Measurements from ENCODE around the gene NAAA. TPM values are rescaled to one million over a fixed set of nuclear protein-coding genes. Genes with fewer than 3 reads are reported as not detected.

Gene NAAA
- total and polyA plus RNA-seq, 3 experiments from 2014 or later = 47.9 to 104 (median 51.5) TPM

DNA sequence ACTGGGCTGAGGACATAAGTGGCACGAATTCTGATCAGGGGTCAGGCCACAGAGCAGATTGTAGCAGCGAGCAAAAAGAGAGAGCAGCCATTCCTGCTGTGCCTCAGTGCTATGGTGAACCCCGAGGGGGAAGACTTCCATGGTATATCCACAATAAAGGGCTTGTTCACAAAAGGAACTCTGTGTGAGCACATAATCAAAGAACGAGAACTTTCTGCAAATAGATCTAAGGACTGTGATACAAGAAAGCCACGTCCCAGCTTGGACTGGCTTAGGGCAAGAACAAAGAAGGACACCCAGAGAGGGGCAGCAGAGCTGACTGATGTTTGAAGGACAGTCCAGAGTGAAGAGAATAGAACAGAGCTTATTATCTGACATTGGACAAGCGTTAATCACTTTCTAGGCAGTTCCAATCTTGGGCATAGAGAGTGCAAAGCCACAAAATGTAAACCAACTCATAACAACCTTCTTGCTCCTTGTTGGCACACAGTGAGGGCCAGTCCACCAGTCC, 62.5 kb downstream of the NAAA start:
- no peaks in the 10 kb centered on the region for H3K4me1 ChIP-seq (ENCODE audit: insufficient read depth, low read length)
- no peaks in the 10 kb centered on the region for H3K36me3 ChIP-seq (ENCODE audit: insufficient read depth, low read length)
- Mint-ChIP-seq H3K27me3 (peaks cover 6 to 9% of the 10 kb centered on the region in 2 donors), H3K9me3 (no peaks in the 10 kb centered on the region), H3K4me3 (no peak overlapping the region), H3K36me3 (peaks cover 0 to 3% (median 0%) of the 10 kb centered on the region in 3 donors), H3K4me1 (no peaks in the 10 kb centered on the region), H3K27ac (no peak overlapping the region)
- no peaks in the 10 kb centered on the region for H3K27me3 ChIP-seq (ENCODE audit: insufficient read depth, low read length, poor library complexity, severe bottlenecking)
- POLR2A ChIA-PET = no interaction called here
- H3K9me3 ChIP-seq (ENCODE audit: low read length) = no peaks in the 10 kb centered on the region
- no peak for DNase-seq
- CTCF ChIA-PET = no interaction called here
- H3K4me3 ChIP-seq (ENCODE audit: low read length) = no peak overlapping the region
- no peak overlapping the region for H3K27ac ChIP-seq (ENCODE audit: low read depth, low read length)

DNA sequence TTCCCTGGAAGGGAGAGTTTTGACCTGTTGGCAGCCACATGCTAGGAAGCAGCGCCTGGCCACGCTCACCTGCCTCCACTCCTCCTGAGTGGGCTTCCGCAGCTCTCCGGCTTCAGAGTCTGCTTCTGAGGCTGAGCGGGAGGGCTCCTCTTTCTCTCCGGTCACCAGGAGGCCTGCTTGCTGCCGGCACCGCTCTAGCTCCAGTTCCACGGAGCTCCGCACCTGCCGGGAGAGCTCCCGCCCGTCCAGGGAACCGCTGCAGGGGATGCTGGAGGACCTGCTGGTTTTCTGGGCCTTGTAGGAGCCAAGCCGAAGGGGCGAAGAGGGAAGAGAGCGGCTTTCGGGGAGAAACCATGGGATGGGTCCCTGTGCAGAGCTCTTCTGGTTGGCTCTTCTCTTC, 64.6 kb downstream of the NAAA start:
- ChIA-PET POLR2A (no interaction called here), CTCF (no interaction called here)
- DNase-seq = no peak

DNA sequence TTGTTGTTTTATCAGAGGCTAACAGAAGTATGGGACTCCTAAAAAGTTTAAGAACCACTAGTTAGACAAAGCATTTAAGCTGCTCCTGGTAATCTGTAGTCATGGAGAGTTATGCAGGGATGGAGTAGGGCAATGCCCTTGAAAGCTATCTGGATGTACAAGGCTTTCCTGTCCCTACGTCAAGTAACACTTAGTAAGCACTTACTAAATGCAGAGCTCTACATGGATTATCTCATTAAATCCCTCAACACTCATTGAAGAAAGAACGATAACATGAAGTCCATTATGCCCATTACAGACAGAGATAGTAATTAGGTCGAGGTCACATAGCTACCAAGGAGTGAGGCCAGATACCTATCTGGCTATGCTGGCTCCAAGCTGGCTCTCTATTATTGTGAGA, 71.7 kb downstream of the NAAA start:
- H3K36me3 ChIP-seq (ENCODE audit: insufficient read depth, low read length) = no peaks in the 10 kb centered on the region
- POLR2A ChIA-PET = no interaction called here

More for the DNA sequence above, 64.6 kb downstream of the NAAA start:
- Mint-ChIP-seq H3K36me3 (no peaks in the 10 kb centered on the region), H3K4me3 (no peak overlapping the region), H3K27ac (no peak overlapping the region), H3K27me3 (peaks cover 3 to 6% of the 10 kb centered on the region in 2 donors), H3K4me1 (no peaks in the 10 kb centered on the region), H3K9me3 (no peaks in the 10 kb centered on the region)
- H3K9me3 ChIP-seq (ENCODE audit: low read length) = no peaks in the 10 kb centered on the region
- H3K36me3 ChIP-seq (ENCODE audit: insufficient read depth, low read length) = no peaks in the 10 kb centered on the region
- no peaks in the 10 kb centered on the region for H3K27me3 ChIP-seq (ENCODE audit: insufficient read depth, low read length, poor library complexity, severe bottlenecking)
- no peak overlapping the region for H3K4me3 ChIP-seq (ENCODE audit: low read length)
- H3K27ac ChIP-seq (ENCODE audit: low read depth, low read length) = no peak overlapping the region
- no peaks in the 10 kb centered on the region for H3K4me1 ChIP-seq (ENCODE audit: insufficient read depth, low read length)

DNA sequence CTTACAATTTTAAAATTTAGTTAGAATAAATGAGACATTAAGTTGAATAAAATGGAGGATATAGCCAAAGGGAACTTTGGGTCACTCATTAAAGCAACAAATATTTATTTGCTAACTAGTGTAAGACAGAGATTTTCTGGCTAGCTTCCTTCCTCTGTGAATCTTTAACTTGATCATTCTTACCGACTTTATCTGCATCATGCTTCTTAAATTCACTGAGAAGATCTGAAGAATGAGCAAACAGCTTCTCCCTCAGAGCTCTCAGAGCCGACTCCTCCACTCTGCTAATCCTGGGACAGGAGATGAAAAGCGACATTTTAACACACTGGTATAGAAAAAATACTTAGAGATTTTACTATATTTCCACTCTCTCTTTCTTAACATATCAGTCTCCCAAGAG, 73.7 kb downstream of the NAAA start:
- no peak for DNase-seq
- Histone ChIP-seq H3K27me3 (ENCODE audit: insufficient read depth, low read length, poor library complexity, severe bottlenecking) (no peaks in the 10 kb centered on the region), H3K36me3 (ENCODE audit: insufficient read depth, low read length) (no peaks in the 10 kb centered on the region), H3K4me1 (ENCODE audit: insufficient read depth, low read length) (no peaks in the 10 kb centered on the region), H3K4me3 (ENCODE audit: low read length) (no peak overlapping the region), H3K27ac (ENCODE audit: low read depth, low read length) (no peak overlapping the region), H3K9me3 (ENCODE audit: low read length) (no peaks in the 10 kb centered on the region)
- H3K4me3 Mint-ChIP-seq = no peak overlapping the region
- H3K36me3 Mint-ChIP-seq = peaks cover 0 to 4% (median 0%) of the 10 kb centered on the region in 3 donors
- peaks cover 0 to 6% of the 10 kb centered on the region in 2 donors for H3K27me3 Mint-ChIP-seq
- no peaks in the 10 kb centered on the region for H3K9me3 Mint-ChIP-seq
- POLR2A ChIA-PET = no interaction called here
- CTCF ChIA-PET = interaction anchor here (1.1 kb wide), 1 partner anchor 19 kb away, joined by 3 read pairs; no protein-coding TSS in a partner anchor
- H3K27ac Mint-ChIP-seq = no peak overlapping the region
- no peaks in the 10 kb centered on the region for H3K4me1 Mint-ChIP-seq

More for the DNA sequence above, 71.7 kb downstream of the NAAA start:
- no peaks in the 10 kb centered on the region for H3K9me3 Mint-ChIP-seq
- Histone ChIP-seq H3K27ac (ENCODE audit: low read depth, low read length) (no peak overlapping the region), H3K4me3 (ENCODE audit: low read length) (no peak overlapping the region), H3K9me3 (ENCODE audit: low read length) (no peaks in the 10 kb centered on the region), H3K4me1 (ENCODE audit: insufficient read depth, low read length) (no peaks in the 10 kb centered on the region), H3K27me3 (ENCODE audit: insufficient read depth, low read length, poor library complexity, severe bottlenecking) (no peaks in the 10 kb centered on the region)
- H3K4me1 Mint-ChIP-seq = no peaks in the 10 kb centered on the region
- CTCF ChIA-PET = interaction anchor here (1.8 kb wide), 1 partner anchor 27 kb away, joined by 5 read pairs; no protein-coding TSS in a partner anchor
- no peak overlapping the region for H3K4me3 Mint-ChIP-seq
- peak overlapping the region in 1 of 8 donors; percentile 10 for H3K27ac Mint-ChIP-seq
- DNase-seq = no peak
- no peaks in the 10 kb centered on the region for H3K36me3 Mint-ChIP-seq
- H3K27me3 Mint-ChIP-seq = peaks cover 0 to 2% of the 10 kb centered on the region in 2 donors

Other genes with a start within 250 kb of the NAAA start
- gene USO1, start 216.4 kb downstream of the NAAA start, total RNA-seq = 10 to 100 TPM; 39.9 to 41.5 TPM
- gene USO1, start 216.4 kb downstream of the NAAA start, polyA plus RNA-seq = 33.5 TPM
- under 1 TPM; 0.11 to 0.13 TPM for gene PPEF2, start 38.6 kb downstream of the NAAA start, total RNA-seq
- not detected for gene PPEF2, start 38.6 kb downstream of the NAAA start, polyA plus RNA-seq
- 10 to 100 TPM; 72.7 to 80.6 TPM for gene SDAD1, start 49.9 kb upstream of the NAAA start, total RNA-seq
- gene SDAD1, start 49.9 kb upstream of the NAAA start, polyA plus RNA-seq = 88.7 TPM
- gene CXCL9, start 66.5 kb upstream of the NAAA start, total RNA-seq = 1 to 10 TPM; 1.5 to 1.8 TPM
- gene CXCL9, start 66.5 kb upstream of the NAAA start, polyA plus RNA-seq = not detected
- 1 to 10 TPM; 1.6 to 1.9 TPM for gene CXCL10, start 82.5 kb upstream of the NAAA start, total RNA-seq
- not detected for gene CXCL10, start 82.5 kb upstream of the NAAA start, polyA plus RNA-seq
- gene CXCL11, start 95.1 kb upstream of the NAAA start, total RNA-seq = under 1 TPM in 1 of 2 experiments, not detected in 1; 0.18 TPM
- not detected for gene CXCL11, start 95.1 kb upstream of the NAAA start, polyA plus RNA-seq
- gene ART3, start 133.7 kb upstream of the NAAA start, total RNA-seq = not detected
- not detected for gene ART3, start 133.7 kb upstream of the NAAA start, polyA plus RNA-seq
- gene NUP54, start 207.4 kb upstream of the NAAA start, total RNA-seq = 10 to 100 TPM; 56.6 to 63.3 TPM
- gene NUP54, start 207.4 kb upstream of the NAAA start, polyA plus RNA-seq = 41.8 TPM